Loucy (cell line): ENCODE results near the gene LONP2.
"Not testable (repeated sequence)": the region's sequence is repeated elsewhere in the genome, so short reads cannot be mapped to it uniquely, and the experiment has no call there.

Experiments
- EZH2phosphoT487 ChIP-seq: fragments of 200-600 bp; IDR thresholded peaks from 2 replicates; pipeline ENCODE4 v1.6.1; 2018; ENCODE audit warnings: antibody characterized with exemption, mild to moderate bottlenecking, moderate library complexity, borderline replicate concordance
- TF ChIP-seq, protein P1 (sequence below): fragments of 200-600 bp; sonication (generic); conservative IDR thresholded peaks from 2 replicates; pipeline ENCODE4 v1.5.1; 2014; ENCODE audit warnings: mild to moderate bottlenecking, antibody characterized with exemption, low read length

- TF ChIP-seq, protein P1, sequence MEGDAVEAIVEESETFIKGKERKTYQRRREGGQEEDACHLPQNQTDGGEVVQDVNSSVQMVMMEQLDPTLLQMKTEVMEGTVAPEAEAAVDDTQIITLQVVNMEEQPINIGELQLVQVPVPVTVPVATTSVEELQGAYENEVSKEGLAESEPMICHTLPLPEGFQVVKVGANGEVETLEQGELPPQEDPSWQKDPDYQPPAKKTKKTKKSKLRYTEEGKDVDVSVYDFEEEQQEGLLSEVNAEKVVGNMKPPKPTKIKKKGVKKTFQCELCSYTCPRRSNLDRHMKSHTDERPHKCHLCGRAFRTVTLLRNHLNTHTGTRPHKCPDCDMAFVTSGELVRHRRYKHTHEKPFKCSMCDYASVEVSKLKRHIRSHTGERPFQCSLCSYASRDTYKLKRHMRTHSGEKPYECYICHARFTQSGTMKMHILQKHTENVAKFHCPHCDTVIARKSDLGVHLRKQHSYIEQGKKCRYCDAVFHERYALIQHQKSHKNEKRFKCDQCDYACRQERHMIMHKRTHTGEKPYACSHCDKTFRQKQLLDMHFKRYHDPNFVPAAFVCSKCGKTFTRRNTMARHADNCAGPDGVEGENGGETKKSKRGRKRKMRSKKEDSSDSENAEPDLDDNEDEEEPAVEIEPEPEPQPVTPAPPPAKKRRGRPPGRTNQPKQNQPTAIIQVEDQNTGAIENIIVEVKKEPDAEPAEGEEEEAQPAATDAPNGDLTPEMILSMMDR = not testable (repeated sequence)
- TF ChIP-seq EZH2phosphoT487 = not testable (repeated sequence)
These were observed 126.7 kb downstream of the LONP2 start for GRCh38 chr16:48370668-48371392.
